EH (cell line): Measurements from ENCODE around the gene VEPH1.

Source experiments
- DNase-seq: peaks from one replicate; pipeline ENCODE4 v3.0.0-alpha.2; 2015; ENCODE audit warnings: low read depth

VEPH1 gene

DNA sequence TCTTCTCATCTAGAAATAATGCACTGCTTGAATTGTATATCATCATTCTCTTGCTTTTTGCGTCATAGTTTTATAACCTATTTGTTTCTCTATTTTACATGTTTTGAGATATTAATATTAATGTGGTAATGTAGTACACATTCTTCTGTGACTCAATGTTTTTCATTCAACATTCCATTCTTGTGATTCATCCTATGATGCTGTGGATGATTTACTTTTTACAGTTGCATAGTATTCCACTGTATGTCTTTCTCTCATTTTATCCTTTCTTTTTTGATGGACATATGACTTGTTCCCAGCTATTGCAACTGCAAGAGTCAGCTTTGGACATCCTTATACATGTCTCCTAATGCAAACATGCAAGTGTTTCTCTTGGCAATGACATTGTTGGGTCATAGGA, 20.6 kb upstream of the VEPH1 start:
- DNase-seq, result no peak

DNA sequence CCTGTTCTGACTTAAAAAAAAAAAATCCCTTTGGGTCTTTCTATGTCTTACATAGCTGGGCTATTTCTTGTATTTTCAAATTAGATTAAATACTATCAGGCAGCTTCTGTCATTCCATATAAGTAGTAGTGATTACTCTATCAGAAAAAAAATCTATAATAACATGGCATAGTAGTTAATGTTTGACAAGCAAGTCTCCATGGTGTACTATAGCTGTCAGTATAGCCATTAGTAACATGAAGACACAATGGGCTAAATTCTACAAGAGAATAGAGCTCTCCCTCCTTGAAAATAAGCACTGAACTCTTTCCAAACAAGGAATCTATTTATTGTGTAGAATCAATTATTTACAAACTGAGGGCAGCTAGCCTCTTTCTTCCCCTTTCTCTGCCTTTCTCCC, 19.4 kb upstream of the VEPH1 start:
- no peak for DNase-seq

DNA sequence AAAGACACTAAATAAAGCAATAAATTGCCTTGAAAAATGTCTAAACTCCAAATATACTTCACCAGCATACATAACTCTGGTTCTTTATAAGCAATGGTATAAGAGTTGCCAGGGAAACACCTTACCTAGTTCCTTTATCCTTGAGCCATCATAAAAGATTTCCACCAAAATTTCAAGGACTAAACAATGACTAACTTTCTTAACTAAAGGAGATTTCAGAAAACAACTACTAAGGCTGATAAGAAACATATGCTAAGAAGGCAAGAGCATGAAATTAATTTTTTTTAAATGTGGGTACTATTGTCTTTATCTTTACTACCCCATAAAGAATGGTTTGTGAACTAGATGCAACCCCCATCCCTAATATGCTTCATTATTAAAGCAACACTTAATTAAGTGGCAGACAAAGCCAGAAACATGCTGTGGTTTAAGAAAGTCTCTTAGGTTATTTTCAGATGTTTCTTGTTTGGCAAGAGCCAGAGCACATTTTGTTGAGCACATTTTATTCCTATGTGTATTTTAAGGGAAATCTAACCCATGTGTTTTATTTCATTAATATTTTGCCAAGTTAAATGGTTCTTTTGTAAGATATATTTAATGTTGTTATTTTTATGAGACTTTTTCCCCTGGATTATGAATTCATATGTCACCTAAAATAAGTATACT, 17.4 kb upstream of the VEPH1 start:
- DNase-seq, result no peak

DNA sequence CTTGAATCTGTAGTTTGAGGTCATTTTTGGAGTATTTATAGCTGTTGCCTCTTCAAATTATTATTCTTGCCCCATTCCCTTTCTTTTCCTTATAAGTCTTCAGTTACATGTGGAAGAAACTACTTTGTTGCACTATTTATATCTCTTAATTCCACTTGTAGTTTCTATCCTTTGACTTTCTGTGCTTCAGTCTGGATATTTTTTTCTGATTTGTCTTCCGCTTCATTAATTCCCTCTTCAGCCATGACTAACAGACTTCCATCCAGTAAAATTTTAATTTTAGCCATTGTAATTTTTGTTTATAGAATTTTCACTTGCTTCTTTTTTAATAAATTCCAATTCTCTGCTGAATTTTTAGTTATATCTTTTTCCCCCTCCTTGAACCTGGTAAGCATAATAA, 15.7 kb upstream of the VEPH1 start:
- DNase-seq, result no peak

DNA sequence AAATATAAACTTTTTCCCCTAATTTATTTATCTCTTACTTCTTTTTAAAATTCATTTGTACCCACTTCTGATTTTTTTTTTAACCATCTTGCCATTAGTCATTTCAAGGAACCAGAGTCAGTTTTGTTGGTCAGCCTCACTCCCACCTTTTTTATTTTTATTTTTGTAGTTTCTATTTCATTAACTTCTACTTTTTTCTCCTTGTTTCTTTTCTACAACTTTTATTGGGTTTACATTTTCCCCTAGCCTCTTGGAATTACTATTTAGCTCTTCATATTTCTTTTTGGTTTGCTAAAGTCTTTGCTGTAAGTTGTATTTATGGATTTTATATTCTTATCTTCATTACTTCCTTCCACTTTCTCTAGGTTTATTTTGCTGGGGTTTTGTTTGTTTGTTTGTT, 13.7 kb upstream of the VEPH1 start:
- no peak for DNase-seq

DNA sequence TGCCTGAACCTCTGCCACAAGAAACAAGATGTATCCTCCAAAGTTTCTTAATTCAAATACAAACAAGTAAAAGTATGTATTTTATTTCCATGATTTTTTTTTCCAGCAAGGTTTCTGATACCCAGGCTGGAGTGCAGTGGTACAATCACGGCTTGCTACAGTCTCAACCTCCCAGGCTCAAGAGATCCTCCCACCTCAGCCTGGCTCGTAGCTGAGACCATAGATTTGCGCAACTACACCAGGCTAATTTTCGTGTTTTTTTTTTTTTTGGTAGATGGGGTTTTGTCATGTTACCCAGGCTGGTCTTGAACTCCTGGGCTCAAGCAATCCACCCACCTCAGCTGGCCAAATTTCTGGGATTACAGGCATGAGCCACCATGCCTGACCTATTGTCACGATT, 12.2 kb upstream of the VEPH1 start:
- no peak for DNase-seq

DNA sequence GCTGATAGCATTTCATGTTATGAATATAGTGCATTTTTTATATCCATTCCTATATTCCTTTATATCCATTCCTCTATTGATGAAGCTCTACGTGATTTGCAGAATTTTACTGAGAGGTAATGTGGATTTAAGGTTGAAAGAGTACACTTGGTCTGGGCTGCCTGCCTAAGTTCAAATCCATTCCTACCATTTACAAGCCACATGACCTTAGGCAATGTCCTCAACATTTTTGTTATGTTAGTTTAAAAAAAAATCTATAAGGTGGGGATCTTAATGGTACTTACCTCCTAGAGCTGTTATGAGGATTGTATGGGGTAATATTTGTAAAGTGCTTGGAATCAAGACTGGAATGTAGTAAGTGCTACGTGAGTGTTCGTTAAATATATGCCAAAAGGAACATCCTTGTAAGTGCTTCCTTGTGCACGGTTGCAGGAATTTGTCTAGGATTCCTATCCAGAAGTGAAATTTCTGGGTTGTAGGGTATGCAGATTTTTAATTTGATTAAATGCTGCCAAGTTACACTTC, 11.2 kb upstream of the VEPH1 start:
- no peak for DNase-seq

DNA sequence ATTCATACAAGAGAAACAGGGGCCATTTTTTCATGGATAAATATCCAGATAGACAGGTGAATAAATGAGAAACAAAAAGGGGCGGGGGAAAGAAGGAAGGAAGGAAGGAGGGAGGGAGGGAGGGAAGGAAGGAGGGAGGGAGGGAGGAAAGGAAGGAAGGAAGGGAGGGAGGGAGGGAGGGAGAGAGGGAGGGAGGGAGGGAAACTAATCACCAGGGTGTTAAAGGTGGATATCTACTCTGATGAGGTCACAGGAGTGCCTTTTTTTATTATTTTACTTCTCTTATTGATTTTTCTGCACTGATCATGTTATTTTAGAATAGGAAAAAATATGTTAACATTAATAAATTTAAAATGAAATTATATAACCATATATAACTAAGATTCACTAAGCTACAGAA, 10.4 kb upstream of the VEPH1 start:
- no peak for DNase-seq

DNA sequence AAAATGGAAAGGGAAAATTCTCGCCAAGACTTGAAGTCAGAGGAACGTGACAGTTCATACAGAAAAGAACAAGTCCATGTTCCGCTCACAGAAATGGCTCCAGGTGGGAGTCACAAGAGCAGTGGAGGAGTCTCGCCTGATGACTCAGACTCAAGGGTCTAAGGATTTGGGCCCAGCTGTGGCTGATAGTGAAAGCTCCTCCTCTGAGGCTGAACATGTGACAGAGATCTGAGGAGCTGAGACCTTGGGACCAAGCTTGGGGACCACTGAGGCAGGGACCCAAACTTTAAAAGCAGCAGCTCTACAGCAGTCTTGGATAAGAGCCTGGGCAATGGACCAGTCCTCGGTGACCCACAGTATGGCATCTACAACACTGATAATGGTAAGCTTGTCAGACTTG, 9.3 kb upstream of the VEPH1 start:
- no peak for DNase-seq

DNA sequence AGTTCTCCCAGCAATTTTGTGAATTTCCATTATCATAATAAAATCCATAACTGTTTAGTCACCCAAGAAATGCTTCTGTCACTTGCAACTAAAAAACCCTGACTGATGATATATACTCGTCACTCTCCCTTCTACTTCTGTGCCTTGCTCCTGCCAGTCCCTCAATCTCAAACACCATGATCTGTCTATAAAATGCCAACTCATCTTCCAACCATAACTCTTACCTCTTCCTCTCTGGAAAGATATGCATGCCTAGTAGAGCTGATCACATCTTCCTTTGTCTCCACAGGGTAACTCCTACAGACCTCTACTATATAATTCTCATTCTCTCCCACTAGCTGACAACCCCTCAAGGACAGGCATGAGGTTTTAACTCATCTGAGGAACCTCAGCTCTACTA, 5.2 kb upstream of the VEPH1 start:
- no peak for DNase-seq

DNA sequence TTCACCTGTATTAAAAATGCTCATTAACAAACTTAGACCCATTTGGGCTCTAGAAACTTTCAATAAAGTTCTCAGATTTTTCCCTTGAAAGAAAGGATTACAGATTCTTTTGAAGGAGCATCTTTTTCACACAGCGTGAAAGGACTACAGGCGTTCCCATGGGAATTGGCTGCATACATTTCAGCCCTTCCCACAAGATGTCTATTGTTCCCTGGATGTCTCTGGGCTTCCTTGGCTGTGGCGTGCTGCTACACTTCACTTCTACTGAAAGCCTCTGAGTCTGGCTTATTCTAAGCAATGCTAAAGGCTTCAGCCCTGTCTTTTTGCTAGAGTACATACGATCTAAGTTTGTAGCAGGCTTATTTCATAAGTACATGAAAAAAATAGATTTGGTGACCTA, 1.4 kb downstream of the VEPH1 start:
- DNase-seq, result no peak

DNA sequence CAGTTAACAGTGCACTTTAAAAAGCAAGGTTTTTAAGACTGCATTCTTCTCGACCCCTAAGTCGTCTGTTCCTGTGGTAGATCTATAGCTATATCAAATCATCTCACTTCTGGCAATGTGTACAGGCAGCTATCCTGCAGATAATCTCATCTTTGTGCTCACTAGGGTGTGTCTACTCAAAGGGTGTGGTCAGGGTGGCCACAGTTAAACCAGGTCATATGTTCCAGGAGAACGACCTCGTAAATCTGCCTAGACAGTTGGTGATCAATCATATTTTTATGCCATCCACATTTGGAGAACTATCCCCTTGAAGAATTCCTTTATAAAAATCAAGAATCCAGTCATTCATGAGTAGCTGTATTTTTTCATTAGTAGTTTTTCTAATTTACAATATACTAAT, 3.0 kb downstream of the VEPH1 start:
- no peak for DNase-seq

DNA sequence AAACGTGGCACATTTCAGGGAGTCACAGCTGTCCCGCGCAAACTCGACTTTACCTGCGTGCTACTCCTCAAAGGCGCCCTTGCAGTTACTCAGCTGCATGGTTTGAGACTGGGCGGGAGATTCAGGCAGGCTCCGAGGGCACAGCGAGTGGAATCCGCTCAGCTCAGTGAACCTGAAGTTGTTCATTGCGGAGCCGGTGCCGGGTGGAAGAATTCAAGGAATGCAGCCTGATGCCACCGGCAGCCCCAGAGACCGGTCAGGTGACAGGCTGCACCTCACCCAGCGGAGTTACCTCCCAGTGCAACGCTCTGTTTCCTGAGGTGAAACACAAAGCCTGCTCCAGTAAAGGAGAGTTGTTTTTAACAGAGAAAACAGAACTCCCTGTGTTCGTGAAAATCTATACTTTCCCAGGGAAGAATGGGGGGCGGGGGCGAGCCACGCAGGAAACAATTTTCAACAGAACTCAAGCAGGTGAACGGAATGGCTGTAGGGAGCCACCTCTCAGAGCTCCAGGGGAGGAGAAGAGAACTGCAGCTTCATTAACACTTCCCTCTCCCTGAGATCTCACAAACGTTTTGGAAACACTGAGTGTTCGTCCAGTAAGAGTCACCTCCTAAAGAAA, 3.8 kb downstream of the VEPH1 start:
- DNase-seq, result no peak

DNA sequence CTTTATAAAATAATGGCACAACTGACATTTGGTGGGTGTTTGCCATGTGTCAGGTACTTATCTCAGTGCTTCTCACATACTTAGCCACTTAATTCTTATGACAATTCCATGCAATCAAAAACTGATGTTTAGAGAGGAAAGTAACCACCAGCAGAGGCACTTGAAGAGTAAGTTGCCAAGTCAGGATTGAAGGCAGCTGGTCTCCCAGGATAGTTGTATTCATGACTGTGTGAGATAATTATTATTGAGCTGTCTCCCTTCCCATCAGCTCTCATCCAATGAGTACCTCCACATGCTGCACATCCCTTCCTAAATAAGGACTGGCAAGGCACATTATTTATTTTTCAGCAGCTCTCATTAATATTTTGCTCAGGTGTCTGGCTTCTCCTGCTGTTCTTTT, 4.8 kb downstream of the VEPH1 start:
- no peak for DNase-seq

DNA sequence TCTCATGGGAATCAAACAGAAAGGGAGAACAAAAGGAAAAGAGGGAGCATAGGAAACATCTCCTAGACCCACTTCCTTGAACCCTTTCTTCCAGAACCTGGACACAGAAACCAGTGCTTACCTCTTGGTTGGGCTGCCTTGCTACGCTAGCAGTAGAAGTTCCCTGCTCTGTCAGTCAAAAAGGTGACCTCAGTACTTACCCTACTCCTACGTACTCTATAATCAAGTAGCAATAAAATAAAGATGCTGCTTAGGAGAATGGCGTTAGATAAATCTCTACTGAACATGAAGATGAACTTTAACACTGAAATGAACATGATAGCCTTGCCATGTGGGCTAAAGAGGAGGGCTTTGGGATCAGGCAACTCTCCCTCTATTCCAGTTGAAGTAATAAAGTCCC, 7.4 kb downstream of the VEPH1 start:
- no peak for DNase-seq

DNA sequence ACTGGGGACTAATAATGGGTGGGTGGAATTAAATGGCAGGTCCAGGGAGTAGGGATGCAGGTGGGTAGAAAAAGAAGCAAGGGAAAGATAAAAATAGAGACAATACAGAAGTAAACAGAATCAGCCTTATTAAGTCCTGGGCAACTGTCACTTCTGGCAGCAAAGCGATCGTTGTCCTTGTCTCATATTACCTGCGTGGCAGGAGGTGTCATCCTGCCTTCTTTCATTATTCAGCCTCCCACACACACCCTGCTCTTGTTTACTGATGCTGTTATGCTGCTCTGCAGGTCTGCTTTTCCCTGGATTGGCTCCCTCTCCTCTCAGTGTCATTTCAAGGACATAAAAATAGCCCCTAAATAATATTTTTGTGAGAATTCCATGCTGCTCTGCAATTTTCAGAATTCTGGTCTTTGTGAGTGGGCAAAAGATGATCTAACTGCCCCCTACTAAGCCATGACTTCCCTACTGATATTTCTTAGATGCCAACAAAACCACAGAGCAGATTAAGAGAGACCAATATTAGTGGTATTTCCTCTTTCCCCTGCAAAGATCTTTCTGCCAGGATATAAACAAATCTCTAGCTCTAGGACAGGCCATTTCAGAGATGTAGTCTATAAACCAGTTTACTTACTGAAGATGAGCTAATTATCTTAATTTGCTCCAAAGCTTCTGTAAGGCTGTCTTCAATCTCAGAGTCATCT, 8.5 kb downstream of the VEPH1 start:
- DNase-seq, result peak; percentile 70

DNA sequence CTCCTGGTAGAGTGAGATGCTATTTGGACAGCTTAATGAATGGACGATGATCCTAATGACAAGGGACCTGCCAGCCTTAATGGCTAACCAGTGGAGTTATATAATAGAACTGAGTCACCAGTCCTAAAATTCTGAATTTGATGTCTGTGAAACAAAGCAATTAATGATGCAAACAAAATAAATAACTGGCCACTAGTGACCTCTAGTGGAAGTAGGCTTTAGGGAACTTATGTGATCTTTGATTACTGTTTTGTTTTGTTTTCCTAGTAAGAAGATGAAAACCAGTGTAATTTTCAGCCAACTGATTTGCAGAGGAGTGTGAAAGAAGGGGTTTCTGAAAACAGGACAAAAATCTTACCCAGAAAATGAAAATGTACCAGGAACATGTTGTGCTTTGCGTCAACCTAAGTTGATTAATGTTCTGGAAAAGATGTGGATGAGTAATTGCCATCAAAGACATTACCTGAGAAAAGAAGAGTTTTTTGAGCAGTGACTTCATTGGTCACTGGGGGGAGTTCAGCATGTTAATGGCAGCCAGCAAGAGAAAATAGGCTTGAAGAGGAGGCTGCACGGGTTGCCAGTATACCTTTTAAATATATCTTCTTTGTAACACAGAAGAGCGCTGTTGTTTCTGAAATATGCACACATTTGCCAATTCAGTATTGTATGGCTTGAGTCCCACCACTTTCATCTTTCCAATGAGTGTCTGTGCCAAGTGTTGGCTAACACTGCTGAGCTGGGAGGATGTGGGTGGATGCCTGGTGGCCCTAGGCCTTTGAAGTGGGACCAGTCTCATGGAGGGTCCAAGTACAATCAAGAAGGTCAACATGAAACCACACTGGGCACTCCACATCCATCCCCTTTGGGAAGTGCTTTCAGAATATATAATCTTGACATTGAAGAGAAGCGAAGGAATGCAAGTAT, 9.3 kb downstream of the VEPH1 start:
- DNase-seq, result peak; percentile 74

DNA sequence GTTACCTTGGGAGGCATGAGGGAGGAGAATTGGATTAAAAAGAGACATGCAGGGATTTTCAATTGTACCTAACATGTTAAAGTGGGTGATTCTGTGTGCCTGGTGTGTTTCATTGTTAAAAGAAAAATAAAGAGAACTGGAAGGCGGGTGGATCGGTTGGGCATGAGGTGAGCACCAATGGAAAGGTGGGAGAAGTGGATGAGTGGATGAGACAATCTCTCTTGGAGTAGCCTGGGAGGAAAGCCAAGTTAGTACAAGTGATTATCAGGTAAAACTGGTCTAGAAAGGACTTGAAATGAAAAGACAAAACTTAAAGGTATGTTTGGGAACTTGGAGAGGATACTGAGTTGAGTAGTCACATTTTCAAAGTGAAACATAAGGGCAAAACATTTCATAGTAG, 12.1 kb downstream of the VEPH1 start:
- DNase-seq, result no peak

DNA sequence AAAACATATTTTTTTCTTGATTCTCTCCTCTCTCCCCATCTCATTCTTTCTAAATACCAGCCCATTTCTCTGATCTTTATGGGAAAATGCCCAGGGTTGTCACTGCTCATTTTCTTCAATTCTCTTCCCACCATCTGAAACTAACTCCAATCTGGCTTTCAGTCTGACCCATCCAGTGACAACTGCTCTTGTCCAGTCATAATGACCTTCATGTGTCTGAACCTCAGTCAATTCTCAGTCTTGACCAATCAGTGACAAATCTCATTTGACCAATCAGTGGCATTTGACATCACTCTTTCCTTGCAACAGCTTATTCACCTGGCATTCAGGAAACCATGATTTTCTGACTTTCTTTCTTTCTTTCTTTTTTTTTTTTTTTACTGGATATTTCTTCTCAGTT, 15.1 kb downstream of the VEPH1 start:
- DNase-seq, result peak; percentile 27

DNA sequence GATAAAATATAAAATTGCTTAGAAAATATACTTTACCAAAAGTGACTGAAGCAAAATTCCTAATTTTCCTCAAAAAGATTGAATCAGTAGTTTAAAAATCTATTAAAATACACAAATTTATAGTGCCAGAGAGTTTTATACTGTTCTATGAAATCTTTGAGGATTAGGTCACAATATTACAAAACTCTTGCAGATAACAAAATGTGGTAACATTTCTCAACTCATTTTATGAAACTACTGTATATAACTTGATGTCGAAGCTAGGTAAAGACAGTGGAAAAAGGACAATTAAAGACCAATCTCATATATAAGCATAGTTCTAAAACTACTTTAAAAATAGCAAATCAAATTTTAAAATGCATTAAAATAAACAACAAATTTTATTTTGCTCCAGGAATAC, 15.9 kb downstream of the VEPH1 start:
- DNase-seq, result no peak

DNA sequence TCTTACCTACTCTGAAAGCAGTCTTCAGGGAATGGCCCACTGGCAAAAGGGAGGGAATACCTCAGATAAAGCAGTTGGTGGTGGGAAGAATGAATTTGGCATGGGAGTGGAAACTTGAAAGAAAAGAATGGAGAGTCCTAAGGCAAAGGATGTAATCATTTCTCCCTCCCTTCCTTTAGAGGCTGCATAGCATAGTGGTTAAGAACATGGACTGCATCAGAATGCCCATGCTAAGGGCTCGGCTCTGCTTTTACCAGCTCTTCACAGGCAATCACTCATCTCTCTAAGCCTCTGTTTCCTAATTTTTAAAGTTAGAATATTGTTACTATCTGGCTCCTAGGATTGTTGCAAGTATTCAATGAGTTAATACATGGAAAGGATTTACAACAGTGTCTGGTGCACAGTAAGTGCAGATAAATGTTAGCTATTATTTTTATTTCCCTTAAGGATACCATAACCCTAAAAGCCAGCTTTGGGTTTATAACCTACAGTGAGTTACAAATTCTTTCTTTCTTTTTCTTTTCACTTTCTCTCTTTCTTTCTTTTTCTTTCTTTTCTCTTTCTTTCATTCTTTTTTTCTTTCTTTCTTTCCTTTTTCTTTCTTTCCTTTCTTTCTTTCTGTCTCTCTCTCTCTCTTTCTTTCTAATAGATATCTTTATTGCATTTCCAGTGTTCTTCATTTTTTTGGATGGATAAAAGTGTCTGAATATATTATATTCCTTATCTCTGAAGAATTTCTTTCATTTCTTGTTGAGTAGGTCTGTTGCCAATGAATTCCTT, 23.6 kb downstream of the VEPH1 start:
- no peak for DNase-seq

DNA sequence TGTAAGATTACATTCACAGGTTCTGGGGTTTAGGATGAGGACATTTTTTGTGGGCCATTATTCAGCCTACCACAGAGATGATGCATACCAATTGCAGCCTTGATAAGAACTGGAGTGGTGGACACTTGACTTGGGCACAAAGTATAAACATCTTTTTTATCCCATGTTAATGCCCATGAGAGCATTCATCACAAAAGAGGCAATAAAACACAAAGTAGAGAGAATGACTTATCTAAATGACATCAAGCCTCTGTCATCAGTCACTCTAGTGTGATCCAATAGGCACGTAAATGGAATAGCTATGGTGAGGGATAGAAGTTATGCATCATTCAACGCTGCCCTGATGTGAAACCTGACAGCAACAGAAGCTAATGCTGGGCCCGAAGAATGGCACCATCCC, 25.8 kb downstream of the VEPH1 start:
- no peak for DNase-seq
